PC-9 (cell line): ENCODE data around the gene PTPN23.

ENCODE experiments used
- CTCF ChIP-seq: fragments of 200-600 bp; sonication (generic); conservative IDR thresholded peaks from 2 replicates; pipeline ENCODE4 v1.6.1; 2017; ENCODE audit warnings: mixed run types, antibody characterized with exemption, mild to moderate bottlenecking, moderate library complexity
- EZH2 ChIP-seq: fragments of 200-600 bp; sonication (generic); IDR thresholded peaks from 2 replicates; pipeline ENCODE4 v1.8.0; 2017; ENCODE audit warnings: antibody characterized with exemption, low read depth

- TF ChIP-seq CTCF (no peak), EZH2 (no peak)
Observed at GRCh38 chr3:47410801-47411646, 30.2 kb downstream of the PTPN23 start.
